H1 (cell line): ENCODE measurements around the gene BRSK2. TPM values are rescaled to one million over a fixed set of nuclear protein-coding genes. Genes with fewer than 3 reads are reported as not detected.

Experiments used
- CTCF ChIA-PET: fragments of 300-600 bp; sonication (Branson Sonifier 250); formaldehyde crosslinking; loops from one replicate; lab custom pipeline; 2021; ENCODE audit not compliant: partially characterized antibody; lab: Charles Lee
- POLR2A ChIA-PET: fragments of 300-600 bp; sonication (Branson Sonifier 250); formaldehyde crosslinking; loops from one replicate; lab custom pipeline; 2021; ENCODE audit warnings: inconsistent platforms; ENCODE audit not compliant: partially characterized antibody; lab: Charles Lee
- DNase-seq, 2 experiments: peaks; one replicate each; pipeline versions ENCODE4 v3.0.0 to v3.0.0-alpha.2; 2010 to 2022; ENCODE audit warnings: low spot score in 2 of 2, low read depth in 1 of 2, mixed read lengths in 1 of 2
- FAIRE-seq: peaks from 2 replicates; lab custom pipeline; 2011; peaks lifted over from hg19 to GRCh38; lab: Jason Lieb, UNC
- H2AFZ ChIP-seq: 2 replicates; pipeline ENCODE4 v1.8.1; 2012; ENCODE audit warnings: low read length, inconsistent platforms
- H2AK5ac ChIP-seq: 2 replicates; pipeline ENCODE4 v1.6.1; 2013; ENCODE audit warnings: low read depth, low read length
- H2BK120ac ChIP-seq: replicated peaks from 2 replicates; pipeline ENCODE3; 2013; ENCODE audit warnings: low read depth, low read length, inconsistent platforms
- H2BK12ac ChIP-seq: 2 replicates; pipeline ENCODE4 v1.6.1; 2013; ENCODE audit warnings: low read depth, low read length
- H2BK15ac ChIP-seq: 2 replicates; pipeline ENCODE4 v1.6.1; 2013; ENCODE audit warnings: low read length
- H2BK20ac ChIP-seq: 2 replicates; pipeline ENCODE4 v1.6.1; 2013; ENCODE audit warnings: low read length
- H2BK5ac ChIP-seq: 2 replicates; pipeline ENCODE4 v1.6.1; 2013; ENCODE audit warnings: low read depth, low read length
- H3K14ac ChIP-seq: 2 replicates; pipeline ENCODE4 v1.6.1; 2013; ENCODE audit warnings: inconsistent platforms; ENCODE audit not compliant: insufficient read length
- H3K18ac ChIP-seq: 2 replicates; pipeline ENCODE4 v1.6.1; 2013; ENCODE audit warnings: low read length; ENCODE audit errors: extremely low read depth
- H3K23ac ChIP-seq: 2 replicates; pipeline ENCODE4 v1.6.1; 2013; ENCODE audit warnings: inconsistent platforms; ENCODE audit not compliant: insufficient read length
- H3K23me2 ChIP-seq: 2 replicates; pipeline ENCODE4 v1.6.1; 2013; ENCODE audit warnings: low read depth, low read length
- H3K27ac ChIP-seq: 2 replicates; pipeline ENCODE4 v1.6.1; 2011; ENCODE audit warnings: low read depth, low read length, inconsistent platforms
- H3K27me3 ChIP-seq, 4 experiments: replicated peaks in 1 of 4; 1 replicate in 1 of 4; 2 replicates in 3 of 4; pipeline versions ENCODE4 v1.6.1 to v1.8.1; 2011 to 2013; ENCODE audit warnings: low read length in 3 of 4, mild to moderate bottlenecking in 3 of 4, inconsistent platforms in 2 of 4, mixed read lengths in 2 of 4, moderate library complexity in 1 of 4; ENCODE audit not compliant: control insufficient read depth in 3 of 4, insufficient read depth in 3 of 4; ENCODE audit errors: extremely low read depth in 1 of 4
- H3K36me3 ChIP-seq, 4 experiments: 2 replicates each; pipeline versions ENCODE4 v1.6.1 to v1.8.1; 2011 to 2013; ENCODE audit warnings: mild to moderate bottlenecking in 4 of 4, low read length in 3 of 4, moderate library complexity in 2 of 4, control low read depth in 1 of 4, inconsistent platforms in 1 of 4; ENCODE audit not compliant: insufficient read depth in 4 of 4, control insufficient read depth in 2 of 4
- H3K4ac ChIP-seq: replicated peaks from 2 replicates; pipeline ENCODE3; 2013; ENCODE audit warnings: low read length, low read depth, mixed read lengths, inconsistent platforms; ENCODE audit not compliant: insufficient read length
- H3K4me1 ChIP-seq, 4 experiments: replicated peaks in 1 of 4; 1 replicate in 1 of 4; 2 replicates in 3 of 4; pipeline versions ENCODE4 v1.6.1 to v1.8.1; 2011 to 2013; ENCODE audit warnings: low read length in 3 of 4, inconsistent platforms in 2 of 4, mixed read lengths in 1 of 4; ENCODE audit not compliant: insufficient read depth in 4 of 4, control insufficient read depth in 3 of 4
- H3K4me2 ChIP-seq, 2 experiments: 2 replicates each; pipeline versions ENCODE4 v1.6.1 to v1.8.1; 2011 to 2013; ENCODE audit warnings: low read depth in 2 of 2, low read length in 2 of 2, control low read depth in 1 of 2, inconsistent platforms in 1 of 2, mild to moderate bottlenecking in 1 of 2; ENCODE audit not compliant: insufficient read depth in 1 of 2
- H3K4me3 ChIP-seq, 4 experiments: fragments of 200-600, 300-600 bp in 1 of 4; sonication (generic), shearing (Covaris generic), sonication (Bioruptor Twin) in 1 of 4; 2 replicates each; pipeline versions ENCODE4 v1.5.1 to v1.8.1; 2011 to 2016; ENCODE audit warnings: low read length in 4 of 4, low read depth in 3 of 4, control low read depth in 2 of 4, inconsistent platforms in 2 of 4, mild to moderate bottlenecking in 2 of 4, mixed read lengths in 1 of 4, moderate library complexity in 1 of 4; ENCODE audit not compliant: insufficient read depth in 2 of 4; ENCODE audit errors: extremely low read depth in 1 of 4
- H3K56ac ChIP-seq: replicated peaks from 2 replicates; pipeline ENCODE3; 2013; ENCODE audit warnings: low read depth, mild to moderate bottlenecking, mixed read lengths, low read length, inconsistent platforms; ENCODE audit not compliant: insufficient read length
- H3K79me1 ChIP-seq: 2 replicates; pipeline ENCODE4 v1.6.1; 2013; ENCODE audit warnings: low read depth, low read length, control low read depth
- H3K79me2 ChIP-seq, 2 experiments: 2 replicates each; pipeline versions ENCODE4 v1.6.1 to v1.8.1; 2012 to 2013; ENCODE audit warnings: low read length in 2 of 2, mild to moderate bottlenecking in 2 of 2, inconsistent platforms in 1 of 2; ENCODE audit not compliant: insufficient read depth in 2 of 2, control insufficient read depth in 1 of 2
- H3K9ac ChIP-seq, 4 experiments: replicated peaks in 1 of 4; 1 replicate in 1 of 4; 2 replicates in 3 of 4; pipeline versions ENCODE4 v1.6.1 to v1.8.1; 2011 to 2013; ENCODE audit warnings: low read depth in 3 of 4, low read length in 3 of 4, control low read depth in 2 of 4, mild to moderate bottlenecking in 2 of 4, moderate library complexity in 2 of 4, inconsistent platforms in 1 of 4; ENCODE audit errors: extremely low read depth in 1 of 4
- H3K9me3 ChIP-seq, 2 experiments: 2 replicates each; pipeline versions ENCODE4 v1.6.1 to v1.8.1; 2012 to 2013; ENCODE audit warnings: mild to moderate bottlenecking in 2 of 2, moderate library complexity in 2 of 2, control low read depth in 1 of 2, inconsistent platforms in 1 of 2, low read depth in 1 of 2, low read length in 1 of 2, mixed read lengths in 1 of 2; ENCODE audit not compliant: insufficient read depth in 2 of 2
- H4K20me1 ChIP-seq, 2 experiments: replicated peaks in 1 of 2; 2 replicates each; pipeline versions ENCODE3 to v1.8.1; 2011 to 2013; ENCODE audit warnings: inconsistent platforms in 2 of 2, low read length in 2 of 2, mild to moderate bottlenecking in 1 of 2; ENCODE audit not compliant: insufficient read depth in 2 of 2, control insufficient read depth in 1 of 2
- H4K5ac ChIP-seq: 2 replicates; pipeline ENCODE4 v1.6.1; 2013; ENCODE audit warnings: low read length, low read depth, mixed read lengths, inconsistent platforms; ENCODE audit not compliant: insufficient read length
- H4K8ac ChIP-seq: 2 replicates; pipeline ENCODE4 v1.8.0; 2013; ENCODE audit warnings: mild to moderate bottlenecking, moderate library complexity, low read length, inconsistent platforms; ENCODE audit not compliant: insufficient read depth; ENCODE audit errors: extremely low read depth
- H4K91ac ChIP-seq: replicated peaks from 2 replicates; pipeline ENCODE3; 2013; ENCODE audit warnings: low read length, mixed read lengths, inconsistent platforms; ENCODE audit not compliant: insufficient read length
- ASH2L ChIP-seq: fragments of 200-600, 300-600 bp; sonication (generic); IDR thresholded peaks from one replicate; pipeline ENCODE4 v1.7.1; 2017; ENCODE audit warnings: low read length
- EGR1 ChIP-seq: IDR thresholded peaks from 2 replicates; pipeline ENCODE4 v1.6.1; 2011; ENCODE audit warnings: low read depth, low read length, borderline replicate concordance
- EZH2 ChIP-seq: fragments of 200-600 bp; sonication (generic); IDR thresholded peaks from 2 replicates; pipeline ENCODE4 v1.7.1; 2012; ENCODE audit warnings: low read depth, mild to moderate bottlenecking, moderate library complexity, low read length, inconsistent platforms; ENCODE audit not compliant: severe bottlenecking
- JUN ChIP-seq: IDR thresholded peaks from 2 replicates; pipeline ENCODE4 v1.6.1; 2011; ENCODE audit warnings: low read depth, mild to moderate bottlenecking, improper control_type of control experiment, low read length
- MAX ChIP-seq: IDR thresholded peaks from 2 replicates; pipeline ENCODE4 v1.6.1; 2012; ENCODE audit warnings: inconsistent platforms
- SAP30 ChIP-seq: fragments of 300-600 bp; sonication (generic); IDR thresholded peaks from 2 replicates; pipeline ENCODE4 v1.7.1; 2012; ENCODE audit warnings: low read length, moderate library complexity, mild to moderate bottlenecking, inconsistent platforms; ENCODE audit not compliant: insufficient read depth, insufficient replicate concordance
- SP4 ChIP-seq: IDR thresholded peaks from 2 replicates; pipeline ENCODE4 v1.6.1; 2012; ENCODE audit warnings: low read length, inconsistent platforms
- TBP ChIP-seq: IDR thresholded peaks from 2 replicates; pipeline ENCODE4 v1.6.1; 2011; ENCODE audit warnings: low read depth, low read length, improper control_type of control experiment
- TEAD4 ChIP-seq: IDR thresholded peaks from 2 replicates; pipeline ENCODE4 v1.6.1; 2012; ENCODE audit warnings: low read depth, low read length, inconsistent platforms, mixed read lengths
- YY1 ChIP-seq: IDR thresholded peaks from 2 replicates; pipeline ENCODE4 v1.6.1; 2011; ENCODE audit warnings: low read depth, mild to moderate bottlenecking, low read length
- WGBS, 2 experiments: shearing (Covaris generic) in 1 of 2; methylation state at CpG; one replicate each; pipeline versions ENCODE4 v1.1.6 to v1.1.7; 2013 to 2015; ENCODE audit warnings: low lambda C conversion rate in 2 of 2, mixed read lengths in 2 of 2, inconsistent platforms in 1 of 2, low coverage in 1 of 2, missing lambda C conversion rate in 1 of 2; ENCODE audit not compliant: insufficient replicate concordance in 2 of 2, insufficient coverage in 1 of 2, insufficient read length in 1 of 2; ENCODE audit errors: extremely low coverage in 1 of 2, missing lambda C conversion rate in 1 of 2; 5-methylcytosine and 5-hydroxymethylcytosine counted together
- polyA plus RNA-seq, 7 experiments: library from polyadenylated mRNA; depleted of rRNA in 3 of 7; stranded (reverse) in 5 of 7; unstranded in 2 of 7; fragments of >200 nt in 5 of 7; fragments of 200-250 nt in 2 of 7; gene quantifications; 1 replicate in 5 of 7; 2 replicates in 1 of 7; 4 replicates in 1 of 7; pipeline versions ENCODE4 v1.2.1 to v1.2.3, GENCODE V29; 2011 to 2013; ENCODE audit warnings: missing spikeins in 2 of 7, mixed read lengths in 2 of 7
- total RNA-seq: library from RNA; stranded (reverse); fragmentation: NEBNext Ultra II Directional; extraction: Animal tissue kit (Norgen Biotek cat#: 25700); gene quantifications from 2 replicates; pipeline ENCODE4 v1.2.1, GENCODE V29; 2021

Gene BRSK2
- total and polyA plus RNA-seq, 2 of the 8 experiments (the other 6 are each of a cell fraction or from before 2014, with no cell fraction given): 17.3 to 27.1 TPM

- Histone ChIP-seq H3K36me3 (no peaks in the 10 kb centered on the region; a peak in 1 of 8 replicates), H3K56ac (no peak overlapping the region), H3K18ac (no peak overlapping the region), H2BK15ac (no peak overlapping the region), H2BK120ac (no peak overlapping the region), H2BK20ac (no peak overlapping the region), H4K8ac (no peak overlapping the region), H3K79me1 (peaks cover 6% of the 10 kb centered on the region), H3K4me3 (no peak overlapping the region), H4K20me1 (peaks cover 0 to 12% of the 10 kb centered on the region in 2 experiments), H4K91ac (no peak overlapping the region), H3K27ac (peak overlapping the region; percentile 38; the same call in 1 of the 2 replicates), H3K4me2 (no peak overlapping the region), H3K9ac (no peak overlapping the region), H3K23ac (no peak overlapping the region), H3K4me1 (peaks cover 0 to 5% (median under 1%) of the 10 kb centered on the region in 4 experiments; a peak in 2 of 7 replicates), H3K23me2 (no peaks in the 10 kb centered on the region), H3K4ac (no peak overlapping the region), H2BK12ac (no peak overlapping the region), H2BK5ac (no peak overlapping the region; the same call in 1 of the 2 replicates), H2AK5ac (no peak overlapping the region), H3K9me3 (no peaks in the 10 kb centered on the region), H3K27me3 (no peaks in the 10 kb centered on the region), H4K5ac (no peak overlapping the region), H3K14ac (no peak overlapping the region), H3K79me2 (no peaks in the 10 kb centered on the region; a peak in 1 of 4 replicates), H2AFZ (no peak overlapping the region)
- FAIRE-seq (no peak), DNase-seq (no peak)
- ChIA-PET CTCF (interaction anchor here (1.0 to 5.2 kb wide), 12 partner anchors 9 to 278 kb away, joined by 3 to 34 read pairs (median 4); no protein-coding TSS in a partner anchor), POLR2A (interaction anchor here (1.0 kb wide), 1 partner anchor 9 kb away, joined by 3 read pairs; no protein-coding TSS in a partner anchor)
- 89% methylated on average over 12 of the region's 16 CpGs; no CpG with 5 or more reads in 1 of the 2 experiments for WGBS, 2 experiments
- TF ChIP-seq MAX (no peak), EZH2 (no peak), EGR1 (no peak), JUN (no peak), SP4 (no peak), ASH2L (no peak), TEAD4 (no peak), TBP (no peak), YY1 (no peak), SAP30 (no peak)
Observed at GRCh38 chr11:1481861-1482441, 92.2 kb downstream of the BRSK2 start.
